ENCODE measurements around the gene VSTM2L.

Gene VSTM2L

DNA sequence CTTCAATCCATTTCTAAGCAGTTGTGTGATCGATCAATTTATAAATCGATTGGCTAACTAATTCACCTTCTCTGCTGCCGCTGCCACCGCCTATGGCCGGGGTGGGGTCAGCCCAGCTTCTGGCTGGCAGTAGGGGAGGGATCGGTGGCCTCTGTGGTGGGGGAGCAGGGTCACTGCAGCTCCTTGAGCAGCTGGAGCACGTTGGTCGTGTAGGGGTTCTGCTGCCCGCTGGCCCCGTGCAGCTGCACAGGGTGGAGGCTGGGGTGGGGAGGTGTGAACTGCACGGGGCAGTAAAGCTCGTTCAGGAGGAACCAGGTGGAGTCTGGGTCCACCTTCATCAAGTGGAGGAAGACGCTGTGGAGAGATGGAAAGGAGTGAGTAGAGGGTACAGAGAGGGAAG, 80.4 kb downstream of the VSTM2L start:
- Mint-ChIP-seq H3K36me3 (ENCODE audit: low read depth) (peaks cover 51% of the 10 kb centered on the region), H3K4me3 (no peak overlapping the region), H3K9me3 (no peaks in the 10 kb centered on the region), H3K27ac (no peak overlapping the region), H3K27me3 (no peaks in the 10 kb centered on the region), H3K4me1 (ENCODE audit: low read depth) (no peaks in the 10 kb centered on the region)

DNA sequence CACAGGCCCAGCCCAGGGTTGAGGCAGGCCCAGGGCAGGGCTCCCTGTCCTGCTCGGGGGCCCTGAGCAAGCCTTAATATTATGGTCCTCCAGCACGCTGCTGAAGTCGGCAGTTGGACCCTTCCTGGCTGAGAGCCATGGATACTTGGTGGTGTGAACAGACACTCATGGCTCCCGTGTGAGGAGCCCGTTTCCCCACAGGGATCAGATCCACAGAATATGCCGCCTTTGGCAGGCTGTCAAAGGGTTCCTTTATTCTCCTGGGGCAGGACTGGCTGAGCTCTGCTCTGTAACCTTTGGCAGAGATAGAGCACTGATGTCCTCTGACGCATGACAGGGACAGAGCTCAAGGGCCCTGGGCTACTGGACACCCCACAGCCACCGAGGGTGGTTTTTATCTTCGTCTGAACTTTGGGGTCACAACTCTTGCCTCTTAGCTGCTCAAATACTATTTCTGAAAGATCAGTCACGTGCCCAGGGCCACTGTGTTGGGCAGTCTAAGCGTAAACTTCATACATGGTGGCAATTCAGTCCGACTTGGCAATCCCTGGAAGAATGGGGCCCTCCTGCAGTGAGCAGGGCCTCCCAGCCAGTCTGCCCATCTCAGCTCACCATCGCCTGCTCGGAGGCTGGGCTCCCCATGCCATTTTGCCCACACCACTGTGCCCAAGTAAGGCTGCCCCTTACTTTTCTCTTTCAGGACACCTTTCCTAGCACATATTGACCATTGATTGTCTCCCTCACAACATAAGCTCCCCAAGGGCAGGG, 81.3 kb downstream of the VSTM2L start:
- no peaks in the 10 kb centered on the region for H3K9me3 Mint-ChIP-seq

DNA sequence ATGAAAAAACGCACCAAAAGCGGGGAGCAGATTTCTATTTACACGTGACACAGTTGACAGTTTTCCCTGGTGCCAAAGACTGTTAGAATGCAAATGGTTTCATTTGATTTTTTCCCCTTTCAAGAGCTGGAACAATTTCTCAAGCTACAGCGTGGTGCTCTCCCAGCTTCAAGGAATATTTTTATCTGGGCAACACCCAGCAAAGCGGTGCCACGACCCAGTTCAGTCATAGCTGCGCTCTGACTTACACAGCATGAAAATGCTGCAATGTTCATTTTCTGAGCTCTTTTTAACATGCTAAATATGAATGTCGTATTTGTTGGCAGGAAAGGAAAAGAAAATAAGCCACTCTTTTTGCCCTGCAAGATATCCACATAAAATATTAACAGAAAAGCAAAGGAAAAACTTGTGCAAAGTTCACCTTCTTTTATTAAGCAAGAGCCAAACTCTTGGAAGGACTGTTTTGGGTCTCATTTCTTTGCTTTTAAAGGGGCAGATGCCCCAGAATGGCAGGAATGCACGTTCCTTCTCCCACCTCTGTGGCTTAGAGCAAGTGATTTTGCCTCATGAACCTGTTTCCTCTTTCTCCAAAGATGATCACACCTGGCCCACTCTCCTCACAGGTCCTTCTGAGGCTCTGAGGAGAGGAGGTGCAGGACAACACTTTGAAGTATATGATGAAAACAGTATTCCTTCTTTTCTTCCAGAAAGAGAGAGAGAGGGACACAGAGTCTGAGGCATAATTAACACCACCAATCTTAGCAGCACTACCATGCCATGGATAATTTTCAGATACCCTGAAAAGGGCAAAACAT, 83.3 kb downstream of the VSTM2L start:
- Mint-ChIP-seq H3K4me3 (no peak overlapping the region), H3K9me3 (no peaks in the 10 kb centered on the region), H3K4me1 (ENCODE audit: low read depth) (peaks cover 18% of the 10 kb centered on the region), H3K36me3 (ENCODE audit: low read depth) (peaks cover 70% of the 10 kb centered on the region), H3K27ac (no peak overlapping the region), H3K27me3 (no peaks in the 10 kb centered on the region)

More for the DNA sequence above, 81.3 kb downstream of the VSTM2L start:
- no peaks in the 10 kb centered on the region for H3K4me1 Mint-ChIP-seq (ENCODE audit: low read depth)
- no peak overlapping the region for H3K4me3 Mint-ChIP-seq
- H3K27ac Mint-ChIP-seq = no peak overlapping the region
- H3K36me3 Mint-ChIP-seq (ENCODE audit: low read depth) = peaks cover 60% of the 10 kb centered on the region
- no peaks in the 10 kb centered on the region for H3K27me3 Mint-ChIP-seq

DNA sequence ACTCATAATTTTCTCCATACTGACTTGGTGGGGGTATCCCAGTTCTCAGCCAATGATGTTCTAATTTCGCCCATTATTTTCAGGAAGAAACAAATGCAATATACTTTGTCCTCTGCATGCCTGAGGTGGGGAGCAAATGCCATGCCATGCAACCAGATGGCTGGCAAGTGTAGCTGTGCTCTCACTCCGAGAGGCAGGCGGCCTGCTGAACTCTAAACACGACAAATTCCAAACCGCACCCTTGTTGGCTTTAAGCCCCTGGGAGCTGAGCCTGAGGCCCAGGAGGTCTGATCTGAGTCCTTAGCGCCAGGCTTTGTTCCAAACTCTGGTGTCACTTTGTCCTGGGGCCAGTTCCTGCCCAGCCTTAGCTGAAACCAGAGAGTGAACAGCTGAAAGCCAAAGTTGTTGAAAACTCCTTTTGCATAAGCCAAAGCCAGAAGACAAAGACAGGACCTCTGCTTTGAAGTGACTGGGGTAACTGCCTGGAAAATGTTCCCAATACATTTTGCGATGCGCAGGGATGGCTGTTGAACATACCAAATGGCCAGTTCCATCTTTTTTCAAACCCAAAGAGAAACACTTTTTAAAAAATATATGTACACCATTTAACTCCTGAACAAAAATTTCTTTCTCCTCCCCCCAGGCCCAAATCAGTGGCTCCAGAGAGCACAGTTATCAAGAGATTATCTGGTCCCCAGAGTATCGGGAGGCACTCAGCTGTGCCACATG, 84.1 kb downstream of the VSTM2L start:
- no peaks in the 10 kb centered on the region for H3K9me3 Mint-ChIP-seq
- no peak overlapping the region for H3K4me3 Mint-ChIP-seq
- peaks cover 70% of the 10 kb centered on the region for H3K36me3 Mint-ChIP-seq (ENCODE audit: low read depth)
- H3K27ac Mint-ChIP-seq = no peak overlapping the region
- H3K27me3 Mint-ChIP-seq = no peaks in the 10 kb centered on the region
- H3K4me1 Mint-ChIP-seq (ENCODE audit: low read depth) = peaks cover 24% of the 10 kb centered on the region

DNA sequence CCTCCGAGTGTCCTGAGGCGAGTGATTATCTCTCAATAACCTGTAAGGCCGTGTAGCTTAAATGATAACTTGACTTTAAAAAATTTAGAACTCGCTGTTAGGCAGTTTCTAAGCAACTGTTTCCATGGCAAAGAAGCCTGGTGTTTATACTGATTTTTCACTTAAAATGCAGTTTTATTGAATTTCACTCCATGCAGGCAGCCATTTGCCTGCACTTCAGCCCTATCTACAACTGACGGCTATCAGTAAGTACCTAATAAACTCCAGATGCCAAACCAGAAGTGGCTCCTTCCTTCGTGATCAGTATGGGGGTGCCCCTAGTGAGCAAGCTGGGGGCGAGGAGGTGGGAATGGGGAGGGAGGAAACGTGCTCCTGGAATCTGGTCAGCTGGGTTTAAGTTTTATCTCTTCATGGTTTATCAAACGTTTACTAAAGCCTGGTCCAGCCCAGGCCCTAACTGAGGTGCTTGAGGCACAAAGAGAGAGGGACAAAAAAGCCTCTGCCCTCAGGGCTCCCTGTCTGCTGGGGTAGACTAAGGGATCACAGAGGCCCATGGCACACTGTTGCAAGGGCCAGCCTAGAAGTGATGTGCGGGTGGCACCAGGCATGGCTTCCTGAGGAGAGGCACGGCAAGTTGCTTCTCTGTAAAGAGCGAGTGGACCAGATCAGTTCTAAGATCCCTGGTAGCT, 84.8 kb downstream of the VSTM2L start:
- Mint-ChIP-seq H3K9me3 (no peaks in the 10 kb centered on the region), H3K36me3 (ENCODE audit: low read depth) (peaks cover 64% of the 10 kb centered on the region), H3K27me3 (no peaks in the 10 kb centered on the region)

DNA sequence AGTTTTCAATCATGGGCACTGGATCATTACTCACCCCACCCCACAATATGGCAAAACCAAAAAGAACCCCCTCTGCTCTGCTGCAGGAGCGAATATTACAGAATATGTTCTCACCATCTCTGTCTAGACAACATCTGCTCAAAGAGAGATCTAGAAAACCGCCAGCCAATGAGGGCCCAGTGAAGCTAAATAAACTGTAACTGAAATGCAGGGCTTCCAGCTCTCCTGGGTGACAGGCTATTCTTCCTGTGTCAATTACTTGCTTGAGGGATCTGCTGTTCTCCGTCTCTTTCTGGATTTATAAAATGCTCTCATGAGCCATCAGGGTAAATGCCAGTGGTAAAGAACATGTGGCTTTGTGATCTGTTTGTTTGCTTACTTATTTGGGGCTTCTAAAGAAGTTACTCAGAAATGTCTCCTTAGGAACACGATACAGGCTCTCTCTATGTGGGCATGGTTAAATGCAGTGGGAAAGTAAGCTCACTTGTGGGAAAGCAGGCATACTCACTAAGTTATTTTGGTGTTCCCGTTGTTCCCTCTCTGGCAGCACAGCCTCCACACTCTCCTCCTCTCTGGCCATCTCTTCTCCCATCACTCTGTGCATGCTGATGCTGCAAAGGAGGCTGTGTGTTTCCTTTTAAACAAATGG, 85.5 kb downstream of the VSTM2L start:
- Mint-ChIP-seq H3K36me3 (ENCODE audit: low read depth) (peaks cover 57% of the 10 kb centered on the region), H3K9me3 (no peaks in the 10 kb centered on the region), H3K4me1 (ENCODE audit: low read depth) (peaks cover 24% of the 10 kb centered on the region), H3K27me3 (no peaks in the 10 kb centered on the region), H3K27ac (no peak overlapping the region), H3K4me3 (no peak overlapping the region)

More for the DNA sequence above, 84.8 kb downstream of the VSTM2L start:
- Mint-ChIP-seq H3K4me3 (no peak overlapping the region), H3K4me1 (ENCODE audit: low read depth) (peaks cover 24% of the 10 kb centered on the region), H3K27ac (no peak overlapping the region)

DNA sequence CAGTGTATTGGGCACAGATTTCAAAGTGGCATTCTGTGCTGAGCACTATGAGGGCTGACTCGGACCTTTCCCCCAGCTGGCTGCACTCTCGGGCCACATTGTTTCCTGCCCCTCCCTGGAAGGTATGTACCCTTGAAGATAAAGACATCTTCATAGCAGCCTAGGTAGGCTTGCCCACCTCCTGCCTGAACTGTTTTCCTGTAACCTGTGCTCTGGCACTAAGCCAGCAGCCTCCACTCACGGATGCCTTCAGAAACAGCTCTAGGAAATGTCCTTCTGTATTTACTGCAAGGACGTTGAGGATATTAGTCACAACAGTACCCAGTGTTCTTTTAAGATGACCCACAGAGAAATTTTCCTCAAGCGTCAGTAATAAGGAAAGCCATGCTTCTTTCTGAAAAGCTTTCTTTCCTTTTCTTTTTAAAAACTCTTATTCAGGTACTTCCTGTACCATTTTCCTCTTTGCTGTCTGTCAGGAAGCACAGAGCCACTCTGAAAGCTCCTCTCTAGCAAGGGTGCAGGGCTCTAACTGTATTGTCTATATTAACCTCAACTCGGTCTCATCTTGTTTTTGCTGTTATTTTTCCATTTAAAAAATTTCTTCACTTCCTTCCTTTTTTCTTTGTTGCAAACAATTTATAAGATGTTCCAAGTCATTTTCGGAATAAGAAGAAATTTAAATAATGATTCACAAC, 86.8 kb downstream of the VSTM2L start:
- no peaks in the 10 kb centered on the region for H3K27me3 Mint-ChIP-seq
- peaks cover 24% of the 10 kb centered on the region for H3K4me1 Mint-ChIP-seq (ENCODE audit: low read depth)
- peak overlapping the region; percentile 24 for H3K4me3 Mint-ChIP-seq
- peaks cover 57% of the 10 kb centered on the region for H3K36me3 Mint-ChIP-seq (ENCODE audit: low read depth)
- no peaks in the 10 kb centered on the region for H3K9me3 Mint-ChIP-seq
- H3K27ac Mint-ChIP-seq = no peak overlapping the region

DNA sequence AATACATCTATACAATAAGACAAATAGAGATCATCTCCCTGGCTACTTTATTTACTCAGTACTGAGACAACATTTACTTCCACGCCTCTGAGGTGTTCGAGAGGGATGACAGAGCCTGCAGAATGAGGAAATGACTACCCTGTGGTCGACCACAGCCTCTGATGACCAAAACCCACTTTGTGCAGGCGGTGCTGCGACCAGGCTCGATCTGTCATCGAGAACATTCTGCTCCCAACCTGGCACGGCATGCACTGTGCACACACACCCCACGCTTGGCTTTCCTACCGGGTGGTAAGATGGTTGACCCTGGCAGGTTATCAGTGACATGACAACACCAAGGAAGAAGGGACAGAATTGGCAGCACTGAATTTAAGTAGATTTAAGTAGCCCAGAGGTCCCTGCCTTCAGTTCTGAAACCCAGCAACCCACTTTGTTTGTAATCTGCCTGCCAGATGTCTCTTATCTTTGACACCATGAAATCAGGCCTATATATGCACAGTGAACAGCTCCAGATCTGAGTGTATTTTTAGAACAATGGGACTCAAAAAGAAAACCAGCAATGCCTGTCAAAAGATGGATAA, 87.7 kb downstream of the VSTM2L start:
- Mint-ChIP-seq H3K27me3 (no peaks in the 10 kb centered on the region), H3K4me3 (no peak overlapping the region), H3K9me3 (no peaks in the 10 kb centered on the region), H3K36me3 (ENCODE audit: low read depth) (peaks cover 59% of the 10 kb centered on the region), H3K4me1 (ENCODE audit: low read depth) (peaks cover 24% of the 10 kb centered on the region), H3K27ac (peak overlapping the region; percentile 56)

DNA sequence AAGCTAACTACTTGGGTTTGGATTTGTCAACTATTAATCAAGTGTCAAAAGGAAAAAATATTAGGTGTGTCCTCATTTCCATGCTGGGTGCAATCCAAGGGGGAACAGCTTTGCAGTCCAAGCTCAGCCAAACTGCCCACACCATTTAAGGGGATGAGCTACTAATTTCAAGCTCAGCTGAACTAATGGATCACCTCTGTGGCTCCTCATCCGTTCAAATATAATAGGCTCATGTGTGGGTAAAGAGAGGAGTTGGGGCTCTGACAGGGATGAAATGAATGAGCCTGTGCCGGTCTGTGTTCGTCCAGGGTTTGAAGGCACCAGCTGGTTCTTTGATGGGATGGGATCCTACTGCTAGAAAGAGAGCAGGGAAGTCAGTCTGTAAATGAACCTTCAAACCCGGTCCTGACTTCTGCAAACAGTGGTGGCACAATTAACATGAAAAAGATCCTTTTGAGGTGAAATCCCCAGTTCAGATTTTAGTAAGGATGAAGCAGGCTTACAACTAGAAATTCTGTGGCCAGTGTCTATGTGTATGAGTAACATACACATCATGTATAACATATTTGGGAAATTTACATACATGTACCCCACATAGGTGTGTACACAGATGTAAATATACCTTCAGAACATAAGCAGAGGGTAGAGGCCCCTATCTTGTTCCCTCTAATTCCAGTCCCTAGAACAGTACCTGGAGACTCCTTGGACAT, 88.4 kb downstream of the VSTM2L start:
- Mint-ChIP-seq H3K27me3 (no peaks in the 10 kb centered on the region), H3K36me3 (ENCODE audit: low read depth) (peaks cover 65% of the 10 kb centered on the region), H3K27ac (peak overlapping the region; percentile 56), H3K4me1 (ENCODE audit: low read depth) (peaks cover 24% of the 10 kb centered on the region), H3K9me3 (no peaks in the 10 kb centered on the region), H3K4me3 (no peak overlapping the region)

DNA sequence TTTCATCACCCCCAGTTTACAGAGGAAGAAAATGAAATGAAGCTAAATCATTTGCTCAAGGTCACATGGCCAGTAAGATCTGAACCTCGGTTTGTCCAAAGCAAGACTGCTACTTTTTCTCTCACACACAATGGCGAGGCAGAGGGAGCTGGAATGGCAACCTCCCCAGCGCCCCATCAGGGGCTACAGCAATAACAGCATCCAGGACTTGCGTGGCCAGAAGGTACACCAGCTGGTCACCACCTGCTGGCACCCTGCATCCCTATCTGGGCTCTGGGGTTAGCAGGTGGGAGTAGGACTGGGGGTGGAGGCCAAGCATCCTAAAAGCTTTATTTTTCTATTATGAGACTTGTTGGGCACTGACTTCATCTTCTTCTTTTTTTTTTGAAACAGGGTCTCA, 89.0 kb downstream of the VSTM2L start:
- H3K27ac Mint-ChIP-seq = no peak overlapping the region
- H3K4me3 Mint-ChIP-seq = no peak overlapping the region
- no peaks in the 10 kb centered on the region for H3K27me3 Mint-ChIP-seq
- peaks cover 62% of the 10 kb centered on the region for H3K36me3 Mint-ChIP-seq (ENCODE audit: low read depth)
- H3K4me1 Mint-ChIP-seq (ENCODE audit: low read depth) = peaks cover 24% of the 10 kb centered on the region
- H3K9me3 Mint-ChIP-seq = no peaks in the 10 kb centered on the region

DNA sequence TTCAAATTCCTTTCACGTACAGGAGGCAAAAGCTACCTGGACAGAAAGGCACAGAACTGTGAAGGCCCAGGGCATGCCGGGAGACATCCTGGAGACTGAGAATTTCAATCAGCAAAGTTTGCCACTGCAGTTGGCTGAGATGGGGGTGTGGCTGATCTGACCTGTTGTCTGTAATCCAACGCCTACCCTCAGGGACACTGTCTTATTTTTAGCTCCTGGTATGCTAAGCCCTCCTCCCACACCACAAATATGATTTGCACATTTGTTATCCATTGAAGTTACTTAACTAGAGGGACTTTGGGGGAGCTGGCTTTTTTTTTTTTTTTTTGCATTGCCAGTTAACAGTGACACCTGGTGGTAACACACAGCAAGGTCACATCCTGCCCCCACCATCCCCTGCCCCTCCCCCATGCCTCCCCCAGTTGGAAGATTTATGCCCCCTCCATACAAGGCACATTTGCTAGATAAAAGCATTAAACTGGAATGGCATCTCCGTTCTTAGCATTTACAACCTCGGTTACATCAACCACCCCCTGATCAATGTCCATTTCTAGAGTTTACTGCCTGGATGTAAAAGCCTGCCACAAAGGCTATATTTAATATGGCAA, 90.0 kb downstream of the VSTM2L start:
- H3K9me3 Mint-ChIP-seq = no peaks in the 10 kb centered on the region
- H3K4me3 Mint-ChIP-seq = no peak overlapping the region
- peaks cover 63% of the 10 kb centered on the region for H3K36me3 Mint-ChIP-seq (ENCODE audit: low read depth)
- H3K4me1 Mint-ChIP-seq (ENCODE audit: low read depth) = peaks cover 24% of the 10 kb centered on the region
- no peaks in the 10 kb centered on the region for H3K27me3 Mint-ChIP-seq
- no peak overlapping the region for H3K27ac Mint-ChIP-seq

DNA sequence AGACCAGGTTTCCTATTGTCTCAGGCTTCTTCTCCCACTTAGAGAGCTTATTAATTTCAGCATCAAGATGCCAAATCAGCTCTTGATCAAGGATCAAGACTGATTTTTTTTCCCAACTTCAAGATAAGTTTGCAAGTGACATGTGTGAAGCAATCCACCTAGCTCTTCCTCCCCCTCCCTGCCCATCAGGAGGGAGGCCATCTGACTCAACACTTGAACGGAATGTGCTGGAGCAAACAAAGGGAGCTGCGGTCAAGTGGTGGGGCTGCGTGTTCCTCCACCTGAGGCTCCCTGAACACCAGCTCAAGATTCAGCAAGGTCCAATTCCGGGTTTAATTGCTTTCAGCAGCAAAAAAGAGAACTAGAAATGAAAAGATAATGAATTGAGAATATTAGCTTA, 91.6 kb downstream of the VSTM2L start:
- H3K27ac Mint-ChIP-seq = no peak overlapping the region

More for the DNA sequence above, 91.6 kb downstream of the VSTM2L start:
- peaks cover 24% of the 10 kb centered on the region for H3K4me1 Mint-ChIP-seq (ENCODE audit: low read depth)
- peaks cover 62% of the 10 kb centered on the region for H3K36me3 Mint-ChIP-seq (ENCODE audit: low read depth)
- H3K27me3 Mint-ChIP-seq = no peaks in the 10 kb centered on the region
- no peaks in the 10 kb centered on the region for H3K9me3 Mint-ChIP-seq
- H3K4me3 Mint-ChIP-seq = no peak overlapping the region
